CD4-positive, alpha-beta T cell (primary cell): Measurements from ENCODE around the gene COPS3. TPM values are rescaled to one million over a fixed set of nuclear protein-coding genes. Genes with fewer than 3 reads are reported as not detected.

Experiments
- ATAC-seq: fragments of 200-7000 bp; cut with Tn5 transposase; one replicate; pipeline ENCODE4 v1.10.0; 2022; ENCODE audit warnings: mild to moderate bottlenecking; ENCODE audit not compliant: poor library complexity
- CTCF ChIA-PET: fragments of 350-600 bp; sonication (Branson Sonifier 250); formaldehyde crosslinking; loops from one replicate; lab custom pipeline; 2021; ENCODE audit warnings: antibody characterized with exemption, inconsistent platforms; lab: Charles Lee
- POLR2A ChIA-PET: fragments of 350-600 bp; sonication (Branson Sonifier 250); formaldehyde crosslinking; loops from one replicate; lab custom pipeline; 2021; ENCODE audit warnings: antibody characterized with exemption, inconsistent platforms; lab: Charles Lee
- DNase-seq, 14 experiments: peaks; one replicate each; pipeline ENCODE4 v3.0.0-alpha.2; 2013 to 2020; ENCODE audit warnings: mixed read lengths in 2 of 14
- H3K27ac ChIP-seq, 2 donors: one replicate each; pipeline versions ENCODE4 v1.5.1 to v1.7.0; 2013; ENCODE audit warnings: low read length in 2 of 2, low read depth in 1 of 2, mild to moderate bottlenecking in 1 of 2
- H3K27me3 ChIP-seq, 2 experiments: 1 replicate in 1 of 2; 2 replicates in 1 of 2; pipeline versions ENCODE4 v1.6.1 to v1.7.0; 2013; ENCODE audit warnings: low read length in 2 of 2, control low read depth in 1 of 2, mild to moderate bottlenecking in 1 of 2, moderate library complexity in 1 of 2; ENCODE audit not compliant: insufficient read depth in 2 of 2, control insufficient read depth in 1 of 2
- H3K36me3 ChIP-seq: one replicate; pipeline ENCODE4 v1.6.1; 2013; ENCODE audit warnings: low read length, control low read depth; ENCODE audit not compliant: insufficient read depth
- H3K4me1 ChIP-seq: one replicate; pipeline ENCODE4 v1.6.1; 2013; ENCODE audit warnings: low read length, control low read depth; ENCODE audit not compliant: insufficient read depth
- H3K4me3 ChIP-seq: one replicate; pipeline ENCODE4 v1.5.1; 2013; ENCODE audit warnings: mild to moderate bottlenecking, low read length, moderate library complexity
- H3K9me3 ChIP-seq, 2 experiments: 1 replicate in 1 of 2; 2 replicates in 1 of 2; pipeline versions ENCODE4 v1.6.1 to v1.7.0; 2013; ENCODE audit warnings: low read length in 2 of 2, mild to moderate bottlenecking in 2 of 2, control low read depth in 1 of 2, moderate library complexity in 1 of 2; ENCODE audit not compliant: control insufficient read depth in 1 of 2, insufficient read depth in 1 of 2
- H3K27ac Mint-ChIP-seq: one replicate; pipeline ENCODE4 v1.8.0; 2020; ENCODE audit warnings: mixed read lengths
- H3K27me3 Mint-ChIP-seq: one replicate; pipeline ENCODE4 v1.8.0; 2021; ENCODE audit warnings: mixed read lengths
- H3K36me3 Mint-ChIP-seq: one replicate; pipeline ENCODE4 v1.8.0; 2021; ENCODE audit warnings: low read depth, mixed read lengths
- H3K4me1 Mint-ChIP-seq: one replicate; pipeline ENCODE4 v1.8.0; 2021; ENCODE audit warnings: low read depth, mixed read lengths
- H3K4me3 Mint-ChIP-seq: one replicate; pipeline ENCODE4 v1.8.0; 2020; ENCODE audit warnings: mild to moderate bottlenecking, mixed read lengths
- H3K9me3 Mint-ChIP-seq: one replicate; pipeline ENCODE4 v1.8.0; 2020; ENCODE audit warnings: mixed read lengths
- CTCF ChIP-seq: fragments of 200-600 bp; IDR thresholded peaks from one replicate; pipeline ENCODE4 v1.8.0; 2022; ENCODE audit warnings: antibody characterized with exemption, mild to moderate bottlenecking
- intact Hi-C, 2 experiments: fragments of 100-400 bp; cut with DNase I in 1 of 2; cut with micrococcal nuclease in 1 of 2; formaldehyde crosslinking; loops; one replicate each; pipeline versions ENCODE4 v1.15.1 to v1.9.0; 2023 to 2025; cut with DNase I, micrococcal nuclease
- total RNA-seq, 174 experiments: library from RNA in 2 of 174; stranded (reverse) in 2 of 174; gene quantifications; one replicate each; pipeline ENCODE4 v1.2.3 and lab custom pipeline; 2021 to 2026

COPS3 gene
- total RNA-seq, 2 experiments from 2014 or later, result 73.1 to 75.0 TPM

- TF ChIP-seq CTCF, result no peak
- Histone ChIP-seq H3K9me3 (no peaks in the 10 kb centered on the region), H3K4me3 (no peak overlapping the region), H3K36me3 (no peaks in the 10 kb centered on the region), H3K4me1 (no peaks in the 10 kb centered on the region), H3K27me3 (no peaks in the 10 kb centered on the region), H3K27ac (no peak overlapping the region)
- H3K27me3 Mint-ChIP-seq, result no peaks in the 10 kb centered on the region
- H3K27ac Mint-ChIP-seq, result no peak overlapping the region
- H3K36me3 Mint-ChIP-seq, result no peaks in the 10 kb centered on the region
- no peaks in the 10 kb centered on the region for H3K4me1 Mint-ChIP-seq
- intact Hi-C loops, result no loop called here
- no peaks in the 10 kb centered on the region for H3K9me3 Mint-ChIP-seq
- ChIA-PET CTCF (no interaction called here), POLR2A (no interaction called here)
- DNase-seq (peak in 1 of 14 experiments; percentile 8), ATAC-seq (no peak)
- H3K4me3 Mint-ChIP-seq, result no peak overlapping the region
Measured at GRCh38 chr17:17322516-17323510, 41.8 kb upstream of the COPS3 start.

GRCh38 chr17:17321356-17322025 is 40.4 kb upstream of the COPS3 start:
- ChIA-PET CTCF (no interaction called here), POLR2A (no interaction called here)
- H3K27me3 ChIP-seq, result no peaks in the 10 kb centered on the region
- no peak for TF ChIP-seq CTCF
- H3K27ac Mint-ChIP-seq, result no peak overlapping the region
- H3K4me1 ChIP-seq, result no peaks in the 10 kb centered on the region
- no peak for ATAC-seq
- H3K36me3 Mint-ChIP-seq, result no peaks in the 10 kb centered on the region
- no peaks in the 10 kb centered on the region for H3K4me1 Mint-ChIP-seq
- no peak overlapping the region for H3K4me3 ChIP-seq
- H3K9me3 ChIP-seq, result no peaks in the 10 kb centered on the region
- H3K27ac ChIP-seq, result no peak overlapping the region
- intact Hi-C loops, result no loop called here
- no peaks in the 10 kb centered on the region for H3K27me3 Mint-ChIP-seq
- DNase-seq, result peak in 1 of 14 experiments; percentile 10
- H3K9me3 Mint-ChIP-seq, result no peaks in the 10 kb centered on the region
- no peak overlapping the region for H3K4me3 Mint-ChIP-seq
- H3K36me3 ChIP-seq, result no peaks in the 10 kb centered on the region

GRCh38 chr17:17320911-17321220 is 39.8 kb upstream of the COPS3 start:
- no peak for ATAC-seq
- H3K27me3 ChIP-seq, result no peaks in the 10 kb centered on the region
- no peak overlapping the region for H3K4me3 ChIP-seq
- H3K27ac ChIP-seq, result no peak overlapping the region
- H3K9me3 ChIP-seq, result no peaks in the 10 kb centered on the region
- Mint-ChIP-seq H3K36me3 (no peaks in the 10 kb centered on the region), H3K9me3 (no peaks in the 10 kb centered on the region), H3K27me3 (no peaks in the 10 kb centered on the region), H3K4me3 (no peak overlapping the region), H3K4me1 (no peaks in the 10 kb centered on the region), H3K27ac (no peak overlapping the region)
- intact Hi-C loops, result no loop called here
- no peaks in the 10 kb centered on the region for H3K4me1 ChIP-seq
- H3K36me3 ChIP-seq, result no peaks in the 10 kb centered on the region
- DNase-seq, result peak in 1 of 14 experiments; percentile 25
- ChIA-PET CTCF (no interaction called here), POLR2A (no interaction called here)
- no peak for TF ChIP-seq CTCF
